HG02642 (cell line): ENCODE data around the gene GPBAR1.
"Not testable (repeated sequence)": the region's sequence is repeated elsewhere in the genome, so short reads cannot be mapped to it uniquely, and the experiment has no call there.

Experiments used
- ATAC-seq: cut with Tn5 transposase; IDR thresholded peaks from one replicate; pipeline ENCODE4 v1.9.1; 2021; ENCODE audit warnings: mild to moderate bottlenecking; ENCODE audit not compliant: unreplicated experiment, poor library complexity

The GPBAR1 gene

GRCh38 chr2:218301176-218301819 is 40.5 kb downstream of the GPBAR1 start:
- ATAC-seq: peak; percentile 86

DNA sequence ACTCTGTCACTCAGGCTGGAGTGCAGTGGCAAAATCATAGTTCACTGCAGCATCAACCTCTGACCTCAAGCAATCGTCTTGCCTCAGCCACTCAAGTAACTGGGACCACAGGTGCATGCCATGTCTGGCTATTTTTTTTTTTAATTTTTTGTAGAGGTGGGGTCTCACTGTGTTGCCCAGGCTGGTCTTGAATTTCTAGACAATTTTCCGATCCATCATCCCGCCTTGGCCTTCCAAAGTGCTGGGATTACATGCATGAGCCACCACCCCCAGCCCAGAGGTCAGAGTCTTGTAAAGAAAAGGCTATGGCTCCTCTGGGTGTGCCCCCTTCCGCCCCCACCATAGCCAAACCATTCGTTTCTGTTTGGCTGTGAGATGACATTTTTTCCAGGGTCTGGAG is 44.6 kb downstream of the GPBAR1 start:
- no peak for ATAC-seq

GRCh38 chr2:218306184-218306920 is 45.5 kb downstream of the GPBAR1 start:
- ATAC-seq: no peak

GRCh38 chr2:218307415-218308090 is 46.7 kb downstream of the GPBAR1 start:
- ATAC-seq: no peak

DNA sequence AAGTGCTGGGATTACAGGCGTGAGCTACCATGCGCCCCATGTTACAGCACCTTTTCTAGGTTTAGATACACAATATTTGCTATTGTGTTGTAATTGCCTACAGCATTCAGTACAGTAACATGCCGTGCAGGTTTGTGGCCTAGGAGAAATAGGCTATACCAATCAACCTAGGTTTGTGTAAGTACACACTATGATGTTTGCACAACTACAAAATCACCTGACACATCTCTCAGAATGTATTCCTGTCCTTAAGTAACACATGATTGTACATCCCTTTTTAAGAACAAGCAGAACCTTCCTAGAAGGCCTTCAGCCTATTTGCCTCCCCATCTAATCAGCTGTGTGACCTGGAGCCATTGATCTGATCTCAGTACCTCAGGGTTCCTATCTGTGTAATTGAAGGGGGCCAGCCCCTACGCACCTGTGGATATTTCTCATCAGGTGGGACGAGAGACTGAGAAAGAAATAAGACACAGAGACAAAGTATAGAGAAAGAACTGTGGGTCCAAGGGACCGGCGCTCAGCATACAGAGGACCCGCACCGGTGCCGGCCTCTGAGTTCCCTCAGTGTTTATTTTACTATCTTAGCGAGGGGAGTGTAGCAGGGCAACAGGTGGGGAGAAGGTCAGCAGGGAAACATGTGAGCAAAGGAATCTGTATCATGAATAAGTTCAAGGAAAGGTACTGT is 50.2 kb downstream of the GPBAR1 start:
- no peak for ATAC-seq

- ATAC-seq: not testable (repeated sequence)
Measured at GRCh38 chr2:218311541-218312266, 50.9 kb downstream of the GPBAR1 start.

- ATAC-seq: no peak
Measured at GRCh38 chr2:218312267-218312756, 51.5 kb downstream of the GPBAR1 start.

DNA sequence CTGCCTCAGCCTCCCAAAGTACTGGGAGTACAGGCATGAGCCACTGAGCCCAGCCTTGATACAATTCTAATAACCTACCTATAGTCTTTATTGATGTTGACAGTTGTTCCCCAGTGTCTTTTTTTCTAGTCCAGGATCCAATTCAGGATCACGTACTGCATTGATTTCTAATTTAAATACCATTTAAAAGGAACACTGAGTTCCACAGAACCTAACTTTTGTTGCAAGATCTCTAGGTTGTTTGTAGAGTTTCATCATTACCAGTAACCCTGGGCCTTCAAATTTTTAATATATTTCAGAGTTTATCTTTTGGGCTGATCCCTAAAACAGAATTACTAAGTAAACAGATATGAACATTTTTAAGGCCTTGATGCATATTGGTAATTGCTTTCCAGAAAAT is 52.5 kb downstream of the GPBAR1 start:
- ATAC-seq: no peak
